GM21576 (cell line): ENCODE results near the gene UBTF.

Experiments
- ATAC-seq: cut with Tn5 transposase; IDR thresholded peaks from one replicate; pipeline ENCODE4 v1.9.1; 2021; ENCODE audit warnings: mild to moderate bottlenecking, moderate library complexity; ENCODE audit not compliant: unreplicated experiment

Gene UBTF

GRCh38 chr17:44219616-44220212 is at the start of gene UBTF:
TSS of gene UBTF (minus strand) at chr17:44219675. CDS start at chr17:44218229, 1,446 bp downstream.
- no peak for ATAC-seq

GRCh38 chr17:44268709-44269534 is 49.4 kb upstream of the UBTF start:
- ATAC-seq = no peak

GRCh38 chr17:44267818-44268490 is 48.5 kb upstream of the UBTF start, which contains the start of gene SLC4A1:
TSS of gene SLC4A1 (minus strand) at chr17:44268135. CDS start at chr17:44262866, 5,269 bp downstream.
- ATAC-seq = no peak

GRCh38 chr17:44267165-44267455 is 47.6 kb upstream of the UBTF start:
- no peak for ATAC-seq

- no peak for ATAC-seq
Measured at GRCh38 chr17:44266402-44267164, 47.1 kb upstream of the UBTF start.

- ATAC-seq = no peak
Measured at GRCh38 chr17:44263345-44263902, 43.9 kb upstream of the UBTF start.

- no peak for ATAC-seq
Measured at GRCh38 chr17:44262654-44263225, 43.3 kb upstream of the UBTF start.

GRCh38 chr17:44260296-44260695 is 40.8 kb upstream of the UBTF start:
- ATAC-seq = no peak

GRCh38 chr17:44258811-44259351 is 39.4 kb upstream of the UBTF start:
- no peak for ATAC-seq

- no peak for ATAC-seq
Measured at GRCh38 chr17:44257815-44258760, 38.6 kb upstream of the UBTF start.

- no peak for ATAC-seq
Measured at GRCh38 chr17:44256671-44257070, 37.2 kb upstream of the UBTF start.

- ATAC-seq = no peak
Measured at GRCh38 chr17:44255915-44256314, 36.4 kb upstream of the UBTF start.

- ATAC-seq = no peak
Measured at GRCh38 chr17:44254361-44255095, 35.1 kb upstream of the UBTF start.

- ATAC-seq = no peak
Measured at GRCh38 chr17:44253006-44253405, 33.5 kb upstream of the UBTF start.

- no peak for ATAC-seq
Measured at GRCh38 chr17:44251062-44251461, 31.6 kb upstream of the UBTF start.

GRCh38 chr17:44249501-44250246 is 30.2 kb upstream of the UBTF start:
- ATAC-seq = no peak

- no peak for ATAC-seq
Measured at GRCh38 chr17:44247876-44248736, 28.6 kb upstream of the UBTF start.
